ENCODE measurements around the gene PRKCH.

The PRKCH gene

GRCh38 chr14:61398221-61398620 lies 76.8 kb downstream of the PRKCH start:
- DNase-seq (ENCODE audit: low read depth) = no peak
- H3K4me3 ChIP-seq (ENCODE audit: low read depth, low read length) = no peak overlapping the region
- TF ChIP-seq CTCF (IDR thresholded peaks at IDR 0.05; ENCODE audit: low read depth, low read length, missing control alignments) = no peak

- H3K4me3 ChIP-seq (ENCODE audit: low read depth, low read length) = no peak overlapping the region
- TF ChIP-seq CTCF (IDR thresholded peaks at IDR 0.05; ENCODE audit: low read depth, low read length, missing control alignments) = no peak
- no peak for DNase-seq (ENCODE audit: low read depth)
These were observed 78.0 kb downstream of the PRKCH start for GRCh38 chr14:61399365-61399764.

GRCh38 chr14:61401461-61401860 lies 80.1 kb downstream of the PRKCH start:
- TF ChIP-seq CTCF (IDR thresholded peaks at IDR 0.05; ENCODE audit: low read depth, low read length, missing control alignments) = no peak
- no peak for DNase-seq (ENCODE audit: low read depth)
- no peak overlapping the region for H3K4me3 ChIP-seq (ENCODE audit: low read depth, low read length)

- H3K4me3 ChIP-seq (ENCODE audit: low read depth, low read length) = no peak overlapping the region
- DNase-seq (ENCODE audit: low read depth) = no peak
- TF ChIP-seq CTCF (IDR thresholded peaks at IDR 0.05; ENCODE audit: low read depth, low read length, missing control alignments) = no peak
These were observed 82.0 kb downstream of the PRKCH start for GRCh38 chr14:61403411-61403810.

GRCh38 chr14:61404637-61405036 lies 83.3 kb downstream of the PRKCH start:
- TF ChIP-seq CTCF (IDR thresholded peaks at IDR 0.05; ENCODE audit: low read depth, low read length, missing control alignments) = no peak
- no peak overlapping the region for H3K4me3 ChIP-seq (ENCODE audit: low read depth, low read length)
- DNase-seq (ENCODE audit: low read depth) = no peak

GRCh38 chr14:61406198-61406597 lies 84.8 kb downstream of the PRKCH start:
- H3K4me3 ChIP-seq (ENCODE audit: low read depth, low read length) = no peak overlapping the region
- no peak for TF ChIP-seq CTCF (IDR thresholded peaks at IDR 0.05; ENCODE audit: low read depth, low read length, missing control alignments)

GRCh38 chr14:61406675-61407074 lies 85.3 kb downstream of the PRKCH start:
- no peak for TF ChIP-seq CTCF (IDR thresholded peaks at IDR 0.05; ENCODE audit: low read depth, low read length, missing control alignments)
- no peak for DNase-seq (ENCODE audit: low read depth)
- no peak overlapping the region for H3K4me3 ChIP-seq (ENCODE audit: low read depth, low read length)

More at GRCh38 chr14:61406198-61406597, 84.8 kb downstream of the PRKCH start:
- DNase-seq (ENCODE audit: low read depth) = no peak
